Activated CD8-positive, alpha-beta memory T cell treated with anti-CD3 and anti-CD28 coated beads, Interleukin-2, amount 50 U/mL, for 48 hours (primary cell): ENCODE data around the gene MTUS2.
A peak's percentile ranks its signal among the peaks of the same experiment; 100 is the strongest.

Source experiments
- DNase-seq: peaks from one replicate; pipeline ENCODE4 v3.0.0-alpha.2; 2020

MTUS2 gene

DNA sequence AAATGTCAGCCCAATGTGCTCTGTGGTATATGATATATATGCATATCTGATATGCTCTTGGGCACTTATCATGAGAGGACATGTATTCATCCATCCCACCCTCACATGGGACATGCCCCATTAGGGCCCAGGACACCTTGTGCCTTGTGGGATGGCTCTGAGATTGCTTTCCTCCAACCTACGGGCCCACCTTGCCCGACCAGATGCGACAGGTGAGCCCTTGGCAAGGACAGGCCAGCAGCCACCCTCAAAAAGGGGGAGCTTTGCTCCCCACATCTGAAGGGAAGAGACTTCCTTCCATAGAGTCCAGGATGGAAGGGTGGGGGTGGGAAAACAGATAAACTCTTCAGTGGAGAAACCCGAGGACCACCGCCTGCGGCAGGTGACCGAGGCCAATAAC lies 716.7 kb downstream of the MTUS2 start:
- no peak for DNase-seq

DNA sequence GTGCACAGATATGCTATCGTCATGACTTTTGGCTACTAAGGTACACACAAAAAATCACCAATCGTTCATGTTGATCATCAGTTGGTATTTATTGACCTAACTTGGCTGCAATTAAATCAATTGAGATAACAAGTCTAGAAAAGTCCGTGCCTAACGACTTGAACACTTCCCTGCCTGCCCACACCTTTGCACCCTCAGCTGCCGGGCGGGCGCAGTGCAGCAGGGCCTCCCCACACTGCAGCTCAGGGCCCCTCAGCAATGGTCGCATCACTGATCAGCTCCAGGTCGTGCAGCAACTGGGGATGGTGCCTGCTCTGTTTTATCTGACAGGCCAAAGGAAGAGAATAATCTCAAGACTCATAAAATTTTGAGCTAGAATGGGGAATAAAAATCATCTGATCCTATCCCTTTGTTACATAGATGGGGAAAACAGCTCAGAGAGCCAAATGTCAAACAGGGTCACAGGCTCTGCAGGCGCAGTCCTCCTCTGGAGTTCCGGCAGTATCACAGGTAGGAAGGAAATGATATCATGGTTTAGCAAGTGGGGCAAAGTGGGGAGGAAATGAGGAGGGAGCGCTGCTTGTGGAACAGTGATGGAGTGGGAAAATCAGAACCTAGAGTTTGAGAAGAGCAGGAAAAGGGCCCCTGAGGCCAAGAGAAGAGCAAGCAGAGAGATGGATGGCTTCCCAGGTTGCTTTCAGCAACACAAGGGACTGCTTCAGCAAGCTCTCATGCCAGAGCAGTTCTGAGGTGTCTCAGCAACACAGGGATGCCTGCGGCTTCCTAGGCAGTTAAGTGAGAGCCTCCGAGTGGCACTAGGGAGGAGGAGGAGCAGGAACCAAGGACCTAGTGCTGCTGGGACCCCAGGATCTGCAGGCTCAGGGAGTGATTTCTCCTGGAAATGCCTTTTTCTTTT lies 717.9 kb downstream of the MTUS2 start:
- DNase-seq: no peak

DNA sequence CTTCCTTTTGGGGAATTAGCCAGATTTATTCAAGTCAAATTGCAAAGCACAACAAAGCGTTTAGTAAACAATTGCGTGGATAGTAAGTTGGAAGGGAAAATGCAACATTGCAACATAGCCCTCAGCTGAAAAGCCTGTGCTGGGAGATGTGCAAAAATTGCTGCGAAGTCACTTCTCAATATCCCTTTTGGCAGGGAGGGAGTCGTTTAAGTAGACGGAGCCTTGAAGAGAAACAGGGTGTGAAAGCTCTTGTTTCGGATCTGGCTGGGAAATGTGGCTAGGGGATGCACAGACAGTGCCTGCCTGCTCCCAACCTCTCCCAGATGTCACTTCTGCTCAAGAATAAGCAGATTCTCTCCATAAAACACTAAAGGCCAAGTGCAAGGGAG lies 718.5 kb downstream of the MTUS2 start:
- no peak for DNase-seq

DNA sequence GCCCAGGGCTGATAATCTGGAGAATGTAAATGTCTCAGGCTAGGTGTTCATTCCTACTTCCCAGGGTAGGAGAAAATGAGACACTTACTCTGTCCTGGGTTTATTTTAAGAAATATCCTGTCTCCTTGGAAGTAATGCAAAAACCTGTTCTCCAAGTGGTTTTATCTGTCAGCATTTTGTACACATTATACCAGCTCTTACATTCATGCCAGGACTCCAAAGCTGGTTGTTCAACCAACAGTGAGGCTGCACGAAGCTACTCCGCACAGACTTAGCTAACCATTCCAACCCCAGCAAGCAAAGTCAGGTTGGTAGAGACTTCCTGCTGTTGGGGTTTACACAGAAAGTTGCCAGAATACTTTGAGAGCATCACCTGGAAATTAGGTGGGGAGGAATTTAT lies 719.7 kb downstream of the MTUS2 start:
- no peak for DNase-seq

DNA sequence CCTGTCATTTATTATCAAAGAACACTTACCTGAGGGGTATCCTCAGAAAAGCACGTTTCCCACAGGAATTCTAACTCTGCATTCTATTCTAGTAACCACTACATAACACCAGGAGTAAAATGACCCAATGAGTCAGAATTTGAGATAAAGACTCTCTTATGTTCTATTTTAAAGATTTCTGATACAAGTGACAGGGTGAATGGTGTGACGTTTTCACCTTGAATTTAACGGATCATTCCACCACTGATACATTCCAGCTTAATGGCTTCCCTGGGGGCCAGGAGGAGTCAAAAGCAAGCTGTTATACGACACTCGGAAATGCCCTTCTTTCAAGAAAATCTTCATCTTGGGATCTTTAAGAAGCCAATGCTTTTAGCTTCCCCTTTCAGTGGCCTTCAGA lies 720.2 kb downstream of the MTUS2 start:
- no peak for DNase-seq

DNA sequence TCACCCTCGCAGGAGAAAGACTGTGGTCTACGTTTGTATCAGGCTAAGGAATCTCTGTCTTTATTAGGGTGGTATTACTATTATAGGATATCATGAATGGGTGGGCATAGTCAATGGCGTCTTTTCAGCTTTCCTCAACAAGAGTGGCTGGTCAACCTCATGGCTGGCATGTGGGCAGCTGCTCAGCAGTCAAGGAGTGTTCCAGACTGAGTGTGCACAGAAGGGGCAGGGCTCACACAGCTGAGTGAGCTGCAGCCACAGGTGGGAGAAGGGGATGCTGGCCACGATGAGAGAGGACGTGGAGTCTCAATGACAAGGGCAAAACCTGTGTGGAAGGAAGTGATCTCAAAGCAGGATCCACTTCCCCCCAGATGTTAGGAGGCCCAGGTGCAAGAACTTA lies 720.7 kb downstream of the MTUS2 start:
- DNase-seq: no peak

DNA sequence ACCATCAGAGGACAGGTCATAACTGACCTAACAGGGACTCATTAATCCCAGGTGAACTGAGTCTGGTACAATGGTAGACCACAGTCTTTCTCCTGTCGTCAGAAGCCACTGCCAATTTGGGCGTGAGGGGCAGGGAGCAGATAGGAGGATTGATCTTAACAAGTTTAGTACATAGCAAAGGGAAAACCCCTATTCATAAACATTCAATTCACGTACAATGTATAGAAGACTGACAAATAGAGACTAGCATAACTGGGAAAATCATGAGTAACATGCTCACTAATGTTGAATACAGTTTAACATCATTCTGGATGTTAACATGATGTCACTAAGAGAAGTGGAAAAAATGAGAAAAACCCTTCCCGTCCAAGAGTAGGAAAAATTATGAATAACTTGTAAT lies 721.3 kb downstream of the MTUS2 start:
- no peak for DNase-seq

DNA sequence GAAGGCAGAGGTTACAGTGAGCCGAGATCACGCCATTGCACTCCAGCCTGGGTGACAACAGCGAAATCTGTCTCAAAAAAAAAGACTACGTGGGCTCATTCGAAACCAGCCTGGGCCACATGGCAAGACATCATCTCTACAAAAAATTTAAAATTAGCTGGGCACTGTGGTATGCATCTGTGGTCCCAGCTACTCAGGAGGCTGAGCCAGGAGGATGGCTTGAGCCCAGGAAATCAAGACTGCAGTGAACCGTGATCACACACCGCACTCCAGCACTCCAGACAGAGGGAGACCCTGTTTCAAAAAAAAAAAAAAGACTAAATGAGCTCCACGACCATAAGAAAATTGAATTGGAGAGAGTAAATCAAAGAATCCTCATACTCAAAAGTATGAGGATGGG lies 722.2 kb downstream of the MTUS2 start:
- no peak for DNase-seq

DNA sequence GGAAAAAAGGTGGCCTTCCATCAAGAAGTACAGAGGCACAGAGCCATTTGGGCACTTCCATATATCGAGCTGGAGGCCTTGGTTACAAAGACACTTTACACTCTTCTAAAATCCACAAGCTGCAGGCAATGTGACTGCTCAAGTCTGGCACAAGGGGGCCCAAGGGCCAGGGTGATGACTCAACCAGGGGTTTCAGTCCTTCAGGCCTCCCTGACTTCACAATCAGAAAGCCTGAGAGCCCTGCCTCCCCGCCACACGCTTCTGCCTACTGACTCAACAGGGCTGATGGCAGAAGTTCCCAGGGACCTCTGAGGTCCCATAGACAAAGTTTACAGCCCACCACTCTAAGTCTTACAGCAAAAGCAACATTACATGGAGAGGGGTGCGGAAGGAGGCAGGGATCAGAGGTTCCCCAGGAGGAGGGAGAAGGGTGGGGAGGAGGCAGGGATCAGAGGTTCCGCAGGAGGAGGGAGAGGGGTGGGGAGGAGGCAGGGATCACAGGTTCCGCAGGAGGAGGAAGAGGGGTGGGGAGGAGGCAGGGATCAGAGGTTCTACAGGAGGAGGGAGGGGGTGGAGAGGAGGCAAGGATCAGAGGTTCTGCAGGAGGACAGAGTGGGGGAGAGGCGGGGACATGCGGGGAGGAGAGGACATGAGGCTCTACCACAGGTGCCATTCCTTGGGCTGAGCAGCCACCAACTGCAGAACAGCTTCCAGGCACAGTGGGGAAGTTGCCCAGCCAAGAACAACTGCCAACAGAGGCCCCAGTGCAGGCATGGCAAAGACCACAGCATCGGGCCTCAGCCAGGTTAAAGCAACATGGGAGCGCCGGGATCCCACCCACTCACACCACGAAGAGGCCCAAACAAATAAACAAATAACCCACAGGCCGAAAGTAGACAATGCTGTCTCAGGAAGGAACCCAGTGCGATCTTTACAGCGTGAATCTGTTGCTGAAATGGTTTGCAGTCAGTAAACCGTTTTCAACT lies 723.4 kb downstream of the MTUS2 start:
- DNase-seq: peak; percentile 79

DNA sequence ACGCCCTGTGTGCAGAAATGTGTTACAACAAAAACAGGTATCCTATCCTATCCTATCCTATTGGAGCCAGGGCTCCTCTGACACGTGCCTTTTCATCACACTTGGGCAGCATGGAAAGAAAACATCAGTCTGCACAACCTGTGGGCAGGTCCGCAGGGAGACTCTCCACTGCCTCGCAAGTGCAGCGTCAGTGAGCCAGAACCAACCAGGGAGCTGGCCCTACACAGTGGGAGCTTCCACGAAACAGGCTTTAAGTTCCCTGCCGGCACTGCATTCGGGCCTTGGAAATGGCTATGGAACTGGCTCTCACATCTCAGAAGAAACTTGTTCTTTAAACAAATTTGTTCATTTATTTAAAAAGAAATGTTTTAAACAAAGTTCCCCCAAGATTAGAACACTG lies 725.8 kb downstream of the MTUS2 start:
- no peak for DNase-seq

DNA sequence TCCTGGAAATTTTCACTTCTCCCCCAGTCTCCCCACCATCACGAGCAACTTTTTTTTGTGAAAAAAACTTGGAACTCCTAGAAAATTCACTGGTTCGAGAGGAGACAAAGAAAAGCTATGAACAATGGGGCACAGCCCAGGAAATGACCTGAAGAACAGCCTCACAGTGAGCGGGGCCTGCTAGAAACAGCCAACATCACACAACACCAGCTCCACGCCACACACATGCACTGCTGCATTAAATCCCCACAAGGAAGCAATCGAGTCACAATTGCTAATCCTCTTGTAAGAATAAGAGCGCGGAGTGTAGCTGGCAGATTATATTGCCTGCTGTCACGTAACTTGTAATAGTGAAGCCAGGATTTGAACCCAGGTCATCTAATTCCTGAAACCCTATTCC lies 726.5 kb downstream of the MTUS2 start:
- no peak for DNase-seq

DNA sequence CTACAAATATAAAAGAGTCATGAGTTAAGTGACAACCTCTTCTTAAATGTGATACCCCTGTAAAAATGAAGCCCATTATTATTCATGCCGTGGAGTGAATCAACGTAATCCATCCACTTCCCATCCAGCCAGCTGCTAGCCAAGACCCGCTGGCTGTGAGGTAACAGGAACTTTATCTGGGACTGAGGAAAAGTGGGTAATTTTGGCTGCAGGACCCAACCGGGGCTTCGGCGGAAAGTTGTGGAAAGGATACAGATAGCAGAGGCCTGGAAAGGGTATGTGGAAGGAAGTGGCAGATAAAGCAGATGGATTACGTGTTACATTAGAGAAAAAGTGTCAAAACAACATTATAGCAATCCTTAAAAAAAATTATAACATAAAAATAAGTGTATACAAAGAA lies 727.0 kb downstream of the MTUS2 start:
- no peak for DNase-seq

DNA sequence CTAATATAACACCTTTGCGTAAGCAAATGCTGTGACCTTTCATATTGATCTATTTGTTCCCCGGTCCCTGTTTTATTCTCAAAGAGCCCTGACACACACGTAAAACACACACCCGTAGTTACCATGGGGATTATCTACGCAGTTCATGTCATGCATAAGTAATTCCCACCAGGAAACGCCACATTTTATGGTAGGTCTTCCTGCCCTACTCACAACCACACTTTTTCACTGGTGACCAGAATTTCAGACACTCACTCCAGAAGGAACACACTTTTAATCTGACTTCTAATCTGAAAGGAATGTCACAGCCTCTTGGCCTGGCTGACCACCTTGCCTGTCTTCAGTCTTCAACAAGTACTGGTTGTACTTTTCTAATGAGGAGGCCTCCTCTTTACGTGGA lies 728.6 kb downstream of the MTUS2 start:
- DNase-seq: no peak

DNA sequence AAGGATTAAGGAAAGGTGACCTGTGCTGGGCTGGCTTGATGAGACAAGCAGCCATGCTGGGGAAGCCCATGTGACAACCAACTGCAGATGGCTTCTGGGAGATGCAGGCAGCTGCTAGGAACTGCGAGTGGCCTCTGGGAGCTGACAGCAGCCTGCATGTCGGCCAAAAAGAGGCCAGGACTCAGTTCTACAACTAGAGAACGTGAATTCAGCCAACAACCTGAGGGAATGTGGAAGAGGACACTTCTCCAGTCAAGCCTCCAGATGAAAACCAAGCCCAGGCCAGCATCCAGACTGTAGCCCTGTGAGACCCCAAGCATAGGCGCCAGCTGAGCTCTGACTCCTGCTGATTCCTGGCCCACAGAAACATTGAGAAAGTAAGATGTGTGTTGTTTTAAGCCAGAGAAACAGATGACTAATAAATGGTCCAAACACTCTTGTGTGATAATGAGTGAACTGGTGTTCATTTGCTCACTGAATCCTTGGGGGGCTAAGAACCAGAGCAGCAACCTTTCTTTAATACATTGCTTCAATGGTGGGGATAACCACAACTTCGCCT lies 730.4 kb downstream of the MTUS2 start:
- no peak for DNase-seq

DNA sequence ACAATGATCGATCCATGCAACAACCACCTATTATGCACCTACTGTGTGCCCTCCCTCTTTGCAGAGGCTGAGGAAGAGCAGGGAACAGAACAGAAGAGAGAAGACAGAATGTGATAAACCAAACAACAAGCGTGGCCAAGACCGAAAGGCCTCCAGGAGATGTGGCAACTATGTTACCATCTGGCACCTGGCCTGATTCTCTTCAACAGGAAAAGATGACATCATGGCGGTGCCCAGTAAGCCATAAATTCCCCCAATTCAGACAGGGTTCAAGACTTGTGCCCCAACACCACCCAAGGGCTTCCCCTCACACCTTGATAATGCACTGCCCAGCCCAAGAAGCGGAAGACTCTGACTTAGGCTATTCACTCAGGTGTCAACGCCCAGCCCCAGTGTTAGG lies 731.1 kb downstream of the MTUS2 start:
- DNase-seq: no peak
